Stimulated activated CD8-positive, alpha-beta memory T cell treated with anti-CD3 and anti-CD28 coated beads, Interleukin-12 subunit alpha, Interleukin-12 subunit beta, amount 100 ng/mL, for 24 hours (primary cell): ENCODE measurements around the gene ASB13.
"Not testable (repeated sequence)": the region's sequence is repeated elsewhere in the genome, so short reads cannot be mapped to it uniquely, and the experiment has no call there.

Experiments
- DNase-seq: peaks from one replicate; pipeline ENCODE4 v3.0.0-alpha.2; 2020; ENCODE audit errors: extremely low read depth

ASB13 gene

DNA sequence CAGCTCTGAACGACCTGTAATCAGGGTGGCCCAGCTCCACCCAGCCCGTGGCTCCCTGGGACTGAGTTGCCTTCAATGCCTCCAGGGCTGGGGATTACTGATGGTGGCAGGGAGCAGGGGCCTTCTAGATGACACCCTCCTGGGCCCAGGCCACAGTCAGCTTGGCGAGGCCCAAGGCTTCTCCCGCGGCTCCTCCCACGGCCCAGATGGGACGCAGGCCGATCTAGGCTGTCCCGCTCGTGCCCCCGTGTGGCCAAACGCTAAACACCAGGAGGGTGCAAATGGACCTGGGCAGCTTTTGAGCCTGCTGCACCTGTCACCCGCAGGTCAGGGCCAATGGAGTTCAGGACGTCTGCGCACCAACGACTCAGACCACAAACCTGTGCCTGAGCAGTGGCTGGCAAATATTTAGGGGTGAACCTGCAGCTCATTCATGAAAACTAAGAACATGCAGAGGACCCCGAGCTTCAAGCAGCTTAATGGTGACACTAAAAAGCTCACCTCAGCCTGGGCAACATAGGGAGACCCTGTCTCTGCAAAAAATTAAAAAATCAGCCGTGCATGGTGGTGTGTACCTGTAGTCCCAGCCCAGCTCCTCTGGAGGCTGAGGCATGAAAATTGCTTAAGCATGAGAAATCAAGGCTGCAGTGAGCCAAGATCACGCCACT lies 43.2 kb downstream of the ASB13 start:
- DNase-seq = peak; percentile 62

- DNase-seq = no peak
These were observed 44.0 kb downstream of the ASB13 start for GRCh38 chr10:5622186-5622960.

- DNase-seq = not testable (repeated sequence)
These were observed 45.0 kb downstream of the ASB13 start for GRCh38 chr10:5621371-5621770.

DNA sequence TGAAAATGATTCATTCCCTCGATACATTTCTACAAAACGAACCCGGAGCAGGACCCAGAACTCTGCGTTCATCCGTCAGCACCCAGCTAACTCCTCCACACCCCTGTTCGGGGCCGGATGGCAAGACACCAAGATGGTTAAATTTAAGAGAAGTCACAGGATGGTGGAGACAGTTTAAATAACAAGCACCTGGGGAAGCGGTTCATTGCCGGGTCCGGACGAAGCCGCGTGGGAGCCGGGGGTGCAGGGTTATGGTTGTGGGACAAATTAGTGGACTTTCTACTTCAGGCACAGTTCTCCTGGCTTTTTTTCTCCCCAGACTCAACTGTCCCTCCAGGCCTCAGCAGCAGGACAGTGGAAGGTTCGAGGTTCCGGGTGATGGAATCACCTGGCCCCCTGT lies 45.4 kb downstream of the ASB13 start:
- no peak for DNase-seq

- DNase-seq = no peak
These were observed 46.1 kb downstream of the ASB13 start for GRCh38 chr10:5620223-5620721.

GRCh38 chr10:5619362-5620211 lies 46.8 kb downstream of the ASB13 start:
- DNase-seq = no peak

GRCh38 chr10:5618829-5619228 lies 47.6 kb downstream of the ASB13 start:
- DNase-seq = no peak

DNA sequence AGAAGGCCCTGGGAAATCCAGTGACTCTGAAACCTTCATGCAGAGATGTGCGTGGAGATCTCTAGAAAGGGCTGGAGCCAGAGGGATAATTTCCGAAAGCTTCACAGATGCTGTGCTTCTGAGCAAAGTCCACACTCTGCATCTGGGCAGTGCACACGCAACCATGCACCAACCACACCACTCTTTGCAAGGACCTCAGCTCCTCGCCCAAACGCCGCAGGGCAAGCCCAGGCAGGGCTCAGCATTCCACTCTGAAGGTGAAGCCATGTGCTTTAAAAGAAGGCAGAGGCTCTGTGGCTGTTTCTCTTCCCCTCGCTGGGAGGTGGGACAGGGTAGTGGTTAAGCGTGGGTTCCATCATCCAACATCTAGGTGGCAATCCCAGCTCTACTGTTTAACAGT lies 48.4 kb downstream of the ASB13 start:
- no peak for DNase-seq

DNA sequence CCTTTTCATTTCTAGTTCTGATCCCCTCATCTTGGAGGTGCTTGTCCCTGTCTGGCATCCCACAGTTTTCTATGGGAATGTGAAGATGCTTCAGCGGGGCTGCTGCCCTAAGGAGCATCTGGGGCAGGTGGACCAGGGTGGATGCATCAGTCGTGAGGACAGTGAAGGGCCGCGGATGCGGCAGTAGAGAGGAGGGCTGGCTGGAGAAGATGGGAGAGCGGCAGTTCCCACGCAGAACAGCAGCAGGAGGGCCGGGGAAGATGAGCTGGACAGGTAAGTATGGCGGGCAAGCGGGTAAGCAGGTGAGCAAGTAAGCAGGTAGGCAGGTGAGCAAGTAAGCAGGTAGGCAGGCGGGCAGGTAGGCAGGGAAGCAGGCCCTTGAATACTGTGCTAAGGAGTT lies 48.9 kb downstream of the ASB13 start:
- DNase-seq = no peak

DNA sequence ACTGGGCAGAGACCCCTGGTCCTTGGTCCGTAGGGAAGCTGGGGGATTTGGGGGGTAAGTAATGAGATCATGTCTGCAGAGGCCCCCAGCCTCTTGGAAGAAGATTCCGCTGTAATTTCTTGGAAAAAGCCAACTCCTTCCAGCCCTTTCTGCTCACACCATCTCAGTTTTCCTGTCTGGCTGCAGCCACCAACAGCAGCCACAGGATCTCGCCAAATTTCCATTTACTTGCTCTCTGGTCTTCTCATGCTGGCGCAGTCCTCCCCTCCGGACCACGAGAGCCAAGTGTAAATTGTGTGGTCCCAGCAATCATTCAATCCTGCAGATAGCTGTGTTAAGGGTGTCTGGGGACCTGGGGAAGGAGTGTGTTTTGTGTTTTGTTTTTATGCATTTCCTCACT lies 49.6 kb downstream of the ASB13 start:
- DNase-seq = no peak

DNA sequence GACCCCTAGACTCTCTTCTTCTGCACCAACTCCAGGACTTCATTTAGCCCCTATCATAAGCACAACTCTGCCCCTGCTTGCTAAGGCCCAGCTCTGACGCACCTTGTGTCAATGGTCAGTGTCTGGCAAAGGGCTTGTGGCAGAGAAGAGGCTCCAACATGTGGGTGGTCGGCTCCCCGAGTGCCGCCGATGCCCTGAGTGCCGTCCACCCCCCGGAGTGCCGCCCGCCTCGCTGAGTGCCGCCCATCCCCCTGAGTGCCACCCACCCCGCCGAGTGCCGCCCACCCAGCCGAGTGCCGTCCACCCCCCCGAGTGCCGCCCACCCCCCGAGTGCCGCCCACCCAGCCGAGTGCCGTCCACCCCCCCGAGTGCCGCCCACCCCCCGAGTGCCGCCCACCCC lies 50.3 kb downstream of the ASB13 start:
- DNase-seq = no peak

DNA sequence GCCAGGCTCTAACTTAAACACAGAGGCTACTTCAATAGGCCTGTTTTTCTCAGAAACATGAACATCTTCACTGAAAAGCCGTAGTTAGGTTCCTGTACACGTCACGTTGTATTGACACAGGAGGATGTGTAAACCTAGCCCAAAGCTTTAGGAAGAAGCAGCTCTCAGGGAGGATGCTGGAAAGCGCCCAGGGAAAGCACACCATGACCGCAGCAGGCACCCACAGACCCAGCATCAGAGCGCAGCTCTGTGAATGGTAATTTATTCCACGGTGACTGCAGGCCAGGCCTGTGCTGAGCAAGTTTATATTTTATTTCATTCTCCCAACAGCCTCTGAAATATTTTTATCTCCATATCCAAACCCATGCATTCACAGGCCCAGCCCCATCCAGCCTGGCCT lies 51.1 kb downstream of the ASB13 start:
- no peak for DNase-seq

- no peak for DNase-seq
These were observed 52.2 kb downstream of the ASB13 start for GRCh38 chr10:5614155-5614721.

- DNase-seq = no peak
These were observed 52.8 kb downstream of the ASB13 start for GRCh38 chr10:5613481-5614154.

DNA sequence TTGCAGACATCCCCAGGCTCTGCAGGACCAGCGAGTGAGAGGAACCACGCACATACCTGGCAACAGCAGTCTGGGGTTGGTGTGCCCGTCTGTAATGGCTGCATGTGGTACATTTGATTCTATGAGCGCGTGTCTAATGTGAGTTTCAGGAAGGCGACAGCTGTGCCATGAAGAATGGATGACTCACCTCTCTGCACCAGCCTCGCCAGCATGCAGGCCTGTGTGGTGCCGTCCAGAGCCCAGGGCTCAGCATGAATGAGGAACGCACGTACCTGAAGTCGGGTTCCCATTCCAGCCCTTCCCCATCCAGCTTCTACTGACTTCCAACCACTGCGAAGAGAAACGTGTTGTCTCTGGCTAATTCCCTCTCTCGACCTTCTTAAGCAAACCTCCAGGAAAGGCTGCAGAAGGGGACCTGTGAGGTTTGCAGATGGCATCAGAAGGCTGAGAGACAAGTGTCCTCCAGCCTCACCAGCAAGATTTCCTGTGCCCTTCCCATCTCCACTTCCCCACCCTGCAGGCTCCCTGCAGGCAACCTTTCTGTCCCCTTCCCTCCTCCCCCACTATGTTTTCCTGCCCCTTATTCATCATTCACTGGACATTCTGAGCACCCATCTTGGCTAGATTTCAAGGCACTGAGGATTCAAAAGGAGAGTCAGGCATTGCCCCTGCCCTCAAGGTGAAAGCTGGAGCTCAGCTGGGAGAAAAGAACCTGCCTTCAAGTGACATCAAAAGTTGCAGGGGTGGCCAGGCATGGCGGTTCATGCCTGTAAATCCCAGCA lies 54.3 kb downstream of the ASB13 start:
- DNase-seq = no peak

- DNase-seq = no peak
These were observed 56.3 kb downstream of the ASB13 start for GRCh38 chr10:5609952-5610616.

- no peak for DNase-seq
These were observed 57.7 kb downstream of the ASB13 start for GRCh38 chr10:5608608-5609220.

GRCh38 chr10:5607594-5607993 lies 58.8 kb downstream of the ASB13 start:
- DNase-seq = no peak

- DNase-seq = no peak
These were observed 59.5 kb downstream of the ASB13 start for GRCh38 chr10:5606864-5607263.

DNA sequence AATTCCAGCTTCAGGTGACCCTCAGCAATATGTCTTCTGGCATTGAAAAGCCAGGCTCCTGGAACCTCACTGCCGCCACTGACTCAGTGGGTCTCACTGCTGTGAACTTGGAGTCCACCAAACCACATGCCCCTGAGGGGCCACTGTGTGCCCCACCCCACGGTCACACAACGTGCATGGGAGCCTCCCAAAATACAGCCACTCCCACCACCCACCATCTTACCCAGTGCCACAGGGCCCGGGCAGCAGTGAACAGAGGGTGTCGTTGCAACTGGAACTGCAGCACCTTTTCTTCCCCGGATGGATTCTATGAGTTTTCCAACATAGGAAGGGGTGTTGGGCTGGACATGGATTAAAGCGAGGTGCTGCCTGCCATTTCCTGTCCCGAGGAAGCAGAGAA lies 60.1 kb downstream of the ASB13 start:
- DNase-seq = no peak
